WERI-Rb-1 (cell line): ENCODE data around the gene CST8.

Experiments
- DNase-seq: peaks from one replicate; pipeline ENCODE4 v3.0.0-alpha.2; 2020
- H3K27ac ChIP-seq: fragments of 250-450 bp; sonication (Bioruptor Pico); 2 replicates; pipeline ENCODE4 v1.5.1; 2020; ENCODE audit warnings: mild to moderate bottlenecking, moderate library complexity
- H3K27me3 ChIP-seq: fragments of 250-450 bp; sonication (Bioruptor Pico); 2 replicates; pipeline ENCODE4 v1.5.1; 2021; ENCODE audit warnings: mild to moderate bottlenecking, low read depth, moderate library complexity; ENCODE audit not compliant: insufficient read depth, severe bottlenecking
- H3K36me3 ChIP-seq: fragments of 250-450 bp; sonication (Bioruptor Pico); 2 replicates; pipeline ENCODE4 v1.5.1; 2020; ENCODE audit warnings: mild to moderate bottlenecking, moderate library complexity
- H3K4me3 ChIP-seq: 2 replicates; pipeline ENCODE4 v1.5.1; 2011; ENCODE audit warnings: low read depth, mild to moderate bottlenecking, control low read depth, low read length
- H3K9me3 ChIP-seq: fragments of 250-450 bp; sonication (Bioruptor Pico); 2 replicates; pipeline ENCODE4 v1.5.1; 2021; ENCODE audit warnings: mild to moderate bottlenecking, moderate library complexity; ENCODE audit not compliant: severe bottlenecking
- CTCF ChIP-seq: IDR thresholded peaks from 2 replicates; pipeline ENCODE4 v1.5.1; 2011; ENCODE audit warnings: low read depth, mild to moderate bottlenecking, control low read depth, inconsistent platforms, low read length

The CST8 gene

DNA sequence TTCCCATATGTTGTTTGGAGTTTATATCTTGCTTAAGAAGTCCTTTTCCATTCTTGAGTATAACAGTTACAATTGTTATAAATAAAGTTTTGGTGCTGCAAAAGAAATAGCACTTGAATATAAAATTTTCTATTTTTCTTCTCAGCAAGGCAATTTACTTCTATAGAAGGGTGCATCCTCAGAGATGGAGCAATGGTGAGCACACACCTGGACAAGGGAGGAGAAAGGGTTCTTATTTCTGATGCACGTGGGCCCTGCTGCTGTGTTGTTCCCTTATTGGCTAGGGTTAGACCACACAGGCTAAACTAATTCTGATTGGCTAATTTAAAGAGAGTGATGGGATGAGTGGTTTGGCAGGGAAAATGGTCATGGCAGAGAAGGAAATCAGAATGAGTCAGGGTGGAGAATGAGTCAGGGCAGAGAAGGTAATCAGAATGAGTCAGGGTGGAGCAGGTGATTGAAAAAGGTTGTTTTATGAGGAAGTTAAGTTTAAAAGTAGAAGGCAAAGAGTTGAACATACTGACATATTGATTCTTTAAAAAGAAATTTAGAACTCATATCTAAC is 38.0 kb downstream of the CST8 start:
- no peaks in the 10 kb centered on the region for H3K36me3 ChIP-seq
- no peak overlapping the region for H3K27ac ChIP-seq
- no peak for TF ChIP-seq CTCF
- H3K4me3 ChIP-seq = no peak overlapping the region
- peaks cover 2% of the 10 kb centered on the region for H3K9me3 ChIP-seq
- H3K27me3 ChIP-seq = no peaks in the 10 kb centered on the region
- DNase-seq = no peak

GRCh38 chr20:23530937-23531567 is 40.1 kb downstream of the CST8 start:
- Histone ChIP-seq H3K27ac (no peak overlapping the region), H3K36me3 (no peaks in the 10 kb centered on the region), H3K9me3 (peaks cover 2% of the 10 kb centered on the region), H3K27me3 (peaks cover 3% of the 10 kb centered on the region), H3K4me3 (no peak overlapping the region)
- no peak for DNase-seq
- no peak for TF ChIP-seq CTCF

DNA sequence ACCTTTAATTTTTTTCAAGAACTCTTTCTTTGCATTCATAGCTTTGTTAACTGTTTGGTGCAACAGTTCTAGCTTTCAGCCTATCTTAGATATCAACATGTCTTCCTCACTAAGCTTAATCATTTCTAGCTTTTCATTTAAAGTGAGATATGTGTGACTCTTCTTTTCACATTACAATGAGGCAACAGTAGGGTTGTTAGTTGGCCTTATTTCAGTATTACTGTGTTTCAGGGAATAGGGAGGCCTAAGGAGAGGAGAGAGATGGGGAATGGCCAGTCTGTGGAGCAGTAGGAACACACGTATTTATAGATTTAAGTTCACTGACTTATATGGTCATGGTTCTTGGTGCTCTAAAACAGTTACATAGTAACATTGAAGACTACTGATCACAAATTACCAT is 41.6 kb downstream of the CST8 start:
- H3K4me3 ChIP-seq = no peak overlapping the region
- no peak for TF ChIP-seq CTCF
- H3K27ac ChIP-seq = no peak overlapping the region

DNA sequence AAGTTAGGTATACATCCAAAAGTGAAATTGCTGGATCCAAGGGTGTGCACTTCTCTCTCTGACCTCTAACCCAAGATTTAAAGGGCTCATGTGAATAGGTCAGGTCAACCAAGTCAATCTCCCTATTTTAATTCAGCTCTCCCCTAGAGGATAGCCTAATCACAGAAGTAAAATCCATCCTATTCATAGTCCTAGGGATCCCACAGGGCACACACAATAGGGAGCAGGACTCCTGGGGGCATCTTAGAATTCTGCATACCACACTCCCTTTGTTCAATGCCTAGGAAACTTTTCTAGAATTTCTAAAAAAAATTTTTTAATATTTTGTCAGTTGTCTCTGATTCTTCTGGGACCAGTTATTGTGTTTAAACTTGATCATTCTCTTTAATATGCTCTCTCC is 42.2 kb downstream of the CST8 start:
- no peak for TF ChIP-seq CTCF
- Histone ChIP-seq H3K9me3 (peaks cover 2% of the 10 kb centered on the region), H3K27me3 (peaks cover 3% of the 10 kb centered on the region), H3K4me3 (no peak overlapping the region), H3K36me3 (no peaks in the 10 kb centered on the region), H3K27ac (no peak overlapping the region)
- DNase-seq = no peak

More for the DNA sequence above, 41.6 kb downstream of the CST8 start:
- Histone ChIP-seq H3K27me3 (peaks cover 3% of the 10 kb centered on the region), H3K36me3 (no peaks in the 10 kb centered on the region), H3K9me3 (peaks cover 2% of the 10 kb centered on the region)
- DNase-seq = no peak

GRCh38 chr20:23534801-23535593 is 44.1 kb downstream of the CST8 start:
- Histone ChIP-seq H3K9me3 (no peaks in the 10 kb centered on the region), H3K27me3 (peaks cover 3% of the 10 kb centered on the region), H3K27ac (no peak overlapping the region), H3K4me3 (no peak overlapping the region), H3K36me3 (no peaks in the 10 kb centered on the region)
- DNase-seq = no peak
- TF ChIP-seq CTCF = no peak
